Measurements from ENCODE around the gene TMEM143. TPM values are rescaled to one million over a fixed set of nuclear protein-coding genes. Genes with fewer than 3 reads are reported as not detected.
"Not testable (repeated sequence)": the region's sequence is repeated elsewhere in the genome, so short reads cannot be mapped to it uniquely, and the experiment has no call there.

TMEM143 gene
- total RNA-seq, 2 donors from 2014 or later = 6.3 to 18.4 TPM

DNA sequence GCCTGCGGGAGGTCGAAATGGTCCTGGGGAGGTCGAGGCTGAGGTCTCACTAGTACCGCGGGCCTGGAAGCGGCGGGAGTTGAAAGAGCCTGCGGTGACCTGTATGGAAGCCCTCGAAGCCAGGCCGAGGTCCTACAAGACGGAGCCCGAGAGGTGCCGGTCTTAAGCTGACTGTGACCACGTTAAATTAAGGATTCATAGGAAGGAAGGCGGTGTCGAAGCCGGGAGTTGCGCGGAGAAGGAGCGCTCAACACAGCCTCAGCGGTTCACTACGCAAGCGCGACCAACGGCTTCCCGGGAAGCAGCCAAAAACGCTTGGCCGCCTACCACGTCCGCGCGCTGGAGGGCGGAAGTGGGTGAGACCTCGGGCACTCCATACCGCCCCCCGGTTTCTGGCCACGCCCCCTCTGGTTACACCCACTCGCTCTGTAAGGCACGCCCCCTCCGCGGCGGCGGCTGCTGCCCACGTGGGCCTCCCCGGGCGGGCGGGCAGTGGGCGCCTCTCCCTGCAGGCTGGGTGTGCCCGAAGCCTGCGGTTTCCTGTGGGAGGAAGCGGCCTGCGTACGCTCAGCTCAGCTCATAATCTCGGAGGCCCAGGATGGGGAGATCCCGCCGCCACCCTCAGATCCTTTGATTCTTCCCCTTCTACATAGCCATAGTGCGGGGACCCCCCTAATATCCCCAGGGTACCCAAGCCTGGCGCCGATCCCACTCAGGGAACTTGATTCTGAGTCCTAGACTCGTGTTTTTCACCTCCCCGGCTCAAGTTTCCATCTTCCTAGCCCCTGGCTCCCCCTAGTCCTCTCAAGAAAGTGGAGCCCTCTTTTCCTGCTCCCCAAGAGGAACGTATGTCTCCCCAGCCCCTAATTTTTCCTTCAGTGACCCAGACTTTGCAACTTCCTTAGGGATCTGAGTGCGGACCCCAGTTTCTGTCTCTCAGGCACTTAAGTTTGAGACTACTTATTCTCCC lies 41.8 kb downstream of the TMEM143 start:
- ATAC-seq (ENCODE audit: insufficient number of reproducible peaks, low FRiP score, low read depth) (peak; percentile 77), DNase-seq (ENCODE audit: low spot score) (peak; percentile 92)
- H3K27me3 ChIP-seq (replicated peaks; ENCODE audit: insufficient read depth) = no peaks in the 10 kb centered on the region
- TF ChIP-seq, protein P1, sequence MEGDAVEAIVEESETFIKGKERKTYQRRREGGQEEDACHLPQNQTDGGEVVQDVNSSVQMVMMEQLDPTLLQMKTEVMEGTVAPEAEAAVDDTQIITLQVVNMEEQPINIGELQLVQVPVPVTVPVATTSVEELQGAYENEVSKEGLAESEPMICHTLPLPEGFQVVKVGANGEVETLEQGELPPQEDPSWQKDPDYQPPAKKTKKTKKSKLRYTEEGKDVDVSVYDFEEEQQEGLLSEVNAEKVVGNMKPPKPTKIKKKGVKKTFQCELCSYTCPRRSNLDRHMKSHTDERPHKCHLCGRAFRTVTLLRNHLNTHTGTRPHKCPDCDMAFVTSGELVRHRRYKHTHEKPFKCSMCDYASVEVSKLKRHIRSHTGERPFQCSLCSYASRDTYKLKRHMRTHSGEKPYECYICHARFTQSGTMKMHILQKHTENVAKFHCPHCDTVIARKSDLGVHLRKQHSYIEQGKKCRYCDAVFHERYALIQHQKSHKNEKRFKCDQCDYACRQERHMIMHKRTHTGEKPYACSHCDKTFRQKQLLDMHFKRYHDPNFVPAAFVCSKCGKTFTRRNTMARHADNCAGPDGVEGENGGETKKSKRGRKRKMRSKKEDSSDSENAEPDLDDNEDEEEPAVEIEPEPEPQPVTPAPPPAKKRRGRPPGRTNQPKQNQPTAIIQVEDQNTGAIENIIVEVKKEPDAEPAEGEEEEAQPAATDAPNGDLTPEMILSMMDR (IDR thresholded peaks at IDR 0.05) = no peak
- no peaks in the 10 kb centered on the region for H3K36me3 ChIP-seq
- H3K27ac ChIP-seq = peak overlapping the region; percentile 97
- H3K4me3 ChIP-seq = peak overlapping the region; percentile 73
- H3K4me1 ChIP-seq (ENCODE audit: control insufficient read depth in 1 of 2, low read depth in 2 of 2) = peaks cover 27 to 47% of the 10 kb centered on the region in 2 donors
- H3K9me3 ChIP-seq = no peaks in the 10 kb centered on the region

DNA sequence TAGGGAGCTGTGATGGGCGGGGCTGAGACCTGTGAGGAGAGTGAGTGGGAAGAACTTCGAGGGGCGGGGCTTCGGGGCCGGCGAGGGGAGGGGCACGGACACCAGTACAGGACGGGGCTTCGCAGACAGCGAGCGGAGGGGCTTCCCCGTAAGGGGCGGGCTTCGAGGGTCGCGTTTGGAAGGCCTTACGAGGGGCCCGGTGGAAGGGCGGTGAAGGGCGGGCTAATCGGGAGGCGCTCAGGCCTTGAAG lies 42.4 kb downstream of the TMEM143 start:
- peak; percentile 91 for DNase-seq (ENCODE audit: low spot score)
- Histone ChIP-seq H3K9me3 (no peaks in the 10 kb centered on the region), H3K36me3 (no peaks in the 10 kb centered on the region), H3K27me3 (replicated peaks; ENCODE audit: insufficient read depth) (no peaks in the 10 kb centered on the region), H3K4me3 (peak overlapping the region; percentile 73), H3K4me1 (ENCODE audit: control insufficient read depth in 1 of 2, low read depth in 2 of 2) (peaks cover 21 to 41% of the 10 kb centered on the region in 2 donors), H3K27ac (peak overlapping the region; percentile 95 to 97)
- peak; percentile 37 for ATAC-seq (ENCODE audit: insufficient number of reproducible peaks, low FRiP score, low read depth)
- TF ChIP-seq, protein P1 (IDR thresholded peaks at IDR 0.05) = no peak

DNA sequence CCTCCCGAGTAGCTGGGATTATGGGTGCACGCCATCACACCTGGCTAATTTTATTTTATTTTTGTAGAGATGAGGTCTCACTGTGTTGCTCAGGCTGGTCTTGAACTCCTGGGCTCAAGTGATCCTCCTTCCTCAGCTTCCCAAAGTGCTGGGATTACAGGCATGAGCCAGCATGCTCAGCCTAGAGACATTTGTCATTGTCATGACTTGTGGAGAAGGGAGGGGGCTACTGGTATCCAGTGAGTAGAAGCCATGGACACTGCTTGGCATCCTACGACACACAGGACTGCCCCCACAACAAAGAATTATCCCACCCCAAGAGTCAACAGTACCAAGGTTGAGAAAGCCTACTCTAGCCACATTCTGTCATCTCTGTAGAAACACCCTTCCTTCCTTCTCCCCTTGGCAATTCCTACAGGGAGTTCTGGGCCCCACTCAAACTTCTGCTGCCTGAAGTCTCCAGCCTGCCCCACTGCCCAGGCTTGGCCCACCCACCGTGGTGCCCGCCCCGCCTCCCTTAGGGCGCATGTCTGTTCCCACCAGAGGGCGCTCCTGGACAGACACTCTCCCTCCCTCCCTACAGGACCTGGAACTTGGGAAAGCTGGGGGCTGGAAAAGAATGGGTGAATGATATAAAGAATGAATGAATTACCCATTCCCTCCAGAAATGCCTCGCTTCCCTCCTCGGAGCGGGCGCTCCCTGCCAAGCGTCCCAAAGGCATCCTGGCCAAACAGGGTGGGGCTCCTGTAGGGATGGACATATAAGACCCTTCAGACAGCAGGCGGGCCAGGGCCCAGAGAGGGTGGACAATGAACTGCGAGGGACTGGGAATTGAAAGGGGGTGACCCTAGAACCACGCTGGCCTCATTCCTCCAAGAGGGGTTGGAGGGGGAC lies 43.8 kb downstream of the TMEM143 start:
- H3K27me3 ChIP-seq (replicated peaks; ENCODE audit: insufficient read depth) = no peaks in the 10 kb centered on the region
- TF ChIP-seq, protein P1 (IDR thresholded peaks at IDR 0.05) = peak; percentile 77
- H3K4me3 ChIP-seq = no peak overlapping the region
- H3K36me3 ChIP-seq = no peaks in the 10 kb centered on the region
- H3K9me3 ChIP-seq = no peaks in the 10 kb centered on the region
- peaks cover 15 to 30% of the 10 kb centered on the region in 2 donors for H3K4me1 ChIP-seq (ENCODE audit: control insufficient read depth in 1 of 2, low read depth in 2 of 2)
- ATAC-seq (ENCODE audit: insufficient number of reproducible peaks, low FRiP score, low read depth) (no peak), DNase-seq (ENCODE audit: low spot score) (peak; percentile 52)
- H3K27ac ChIP-seq = no peak overlapping the region

DNA sequence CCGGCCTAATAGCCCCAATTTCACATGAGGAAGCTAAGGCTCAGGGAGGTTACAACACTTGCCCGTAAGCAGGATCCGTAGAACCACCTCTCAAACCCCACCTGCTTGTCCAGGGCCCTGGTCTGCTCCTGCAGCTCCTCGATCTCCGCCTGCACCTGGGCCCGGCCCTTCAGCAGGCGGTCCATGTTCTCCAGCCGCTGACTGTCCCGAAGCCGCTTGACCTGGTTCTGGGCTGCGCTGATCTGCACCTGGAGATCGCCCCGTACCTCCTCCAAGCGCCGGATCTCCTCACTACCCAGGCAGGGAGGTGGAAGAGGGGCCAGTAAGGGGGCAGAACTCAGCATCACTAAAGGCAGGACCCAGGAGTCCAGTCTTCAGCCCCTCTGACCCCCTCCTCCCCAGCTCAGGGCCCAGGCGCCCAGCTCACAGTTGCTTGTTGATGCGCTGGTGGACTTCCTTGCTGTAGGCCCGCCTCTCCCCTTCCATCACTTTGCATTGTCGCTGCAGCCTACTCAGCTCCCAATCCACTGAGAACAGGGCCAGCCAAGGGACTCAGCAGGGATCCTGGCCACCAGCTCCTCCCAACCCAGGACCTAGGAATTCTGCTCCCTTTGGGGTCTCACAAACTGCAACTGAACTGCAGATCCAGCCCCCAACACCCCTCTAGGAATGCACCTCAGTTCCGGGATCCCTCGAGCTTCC lies 45.3 kb downstream of the TMEM143 start:
- H3K36me3 ChIP-seq = no peaks in the 10 kb centered on the region
- no peaks in the 10 kb centered on the region for H3K27me3 ChIP-seq (replicated peaks; ENCODE audit: insufficient read depth)
- no peak for ATAC-seq (ENCODE audit: insufficient number of reproducible peaks, low FRiP score, low read depth)
- no peak for DNase-seq (ENCODE audit: low spot score)
- H3K27ac ChIP-seq = no peak overlapping the region
- no peak overlapping the region for H3K4me3 ChIP-seq
- H3K4me1 ChIP-seq (ENCODE audit: control insufficient read depth in 1 of 2, low read depth in 2 of 2) = peaks cover 13 to 27% of the 10 kb centered on the region in 2 donors
- H3K9me3 ChIP-seq = no peaks in the 10 kb centered on the region
- TF ChIP-seq, protein P1 (IDR thresholded peaks at IDR 0.05) = no peak

DNA sequence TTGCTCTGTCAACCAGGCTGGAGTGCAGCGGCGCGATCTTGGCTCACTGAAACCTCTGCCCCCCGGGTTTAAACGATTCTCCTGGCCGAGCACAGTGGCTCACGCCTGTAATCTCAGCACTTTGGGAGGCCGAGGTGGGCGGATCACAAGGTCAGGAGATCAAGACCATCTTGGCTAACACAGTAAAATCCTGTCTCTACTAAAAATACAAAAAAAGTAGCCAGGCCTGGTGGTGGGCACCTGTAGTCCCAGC lies 46.1 kb downstream of the TMEM143 start:
- not testable (repeated sequence) for H3K36me3 ChIP-seq; H3K4me3 ChIP-seq; H3K27me3 ChIP-seq (replicated peaks; ENCODE audit: insufficient read depth); H3K9me3 ChIP-seq; DNase-seq (ENCODE audit: low spot score); ATAC-seq (ENCODE audit: insufficient number of reproducible peaks, low FRiP score, low read depth); H3K27ac ChIP-seq
- peaks cover 10 to 22% of the 10 kb centered on the region in 2 donors for H3K4me1 ChIP-seq (ENCODE audit: control insufficient read depth in 1 of 2, low read depth in 2 of 2)
